Skin of body (tissue), 2 donors: ENCODE measurements around the gene UBXN1. TPM values are rescaled to one million over a fixed set of nuclear protein-coding genes. Genes with fewer than 3 reads are reported as not detected.
"Not testable (repeated sequence)": the region's sequence is repeated elsewhere in the genome, so short reads cannot be mapped to it uniquely, and the experiment has no call there.

Source experiments
- DNase-seq: peaks from one replicate; lab custom pipeline; 2025; lab: John Stamatoyannopoulos, UW
- total RNA-seq: library from RNA; depleted of rRNA; stranded (reverse); fragments of >200 nt; gene quantifications from one replicate; pipeline ENCODE4 v1.2.3, GENCODE V29; 2014

UBXN1 gene
- total RNA-seq, 1 donor from 2014 or later: 57.2 TPM

GRCh38 chr11:62708793-62709192, 29.9 kb upstream of the UBXN1 start:
- DNase-seq: no peak

- no peak for DNase-seq
Measured at GRCh38 chr11:62708392-62708791, 29.5 kb upstream of the UBXN1 start.

- DNase-seq: no peak
Measured at GRCh38 chr11:62707277-62707861, 28.5 kb upstream of the UBXN1 start, which contains the start of the genes BSCL2 and GNG3. BSCL2 (minus strand) TSS chr11:62707424; CDS start chr11:62707195, 229 bp downstream. GNG3 (plus strand) TSS chr11:62707676; CDS start chr11:62708296, 620 bp downstream.

GRCh38 chr11:62706850-62707247, 28.0 kb upstream of the UBXN1 start:
- no peak for DNase-seq

GRCh38 chr11:62705880-62706849, 27.3 kb upstream of the UBXN1 start:
- peak; percentile 88 for DNase-seq

GRCh38 chr11:62705413-62705812, 26.5 kb upstream of the UBXN1 start:
- no peak for DNase-seq

GRCh38 chr11:62703921-62704320, 25.0 kb upstream of the UBXN1 start:
- not testable (repeated sequence) for DNase-seq

- DNase-seq: no peak
Measured at GRCh38 chr11:62702246-62702645, 23.4 kb upstream of the UBXN1 start.

GRCh38 chr11:62694455-62695167, 15.7 kb upstream of the UBXN1 start:
- DNase-seq: peak; percentile 25

- not testable (repeated sequence) for DNase-seq
Measured at GRCh38 chr11:62693624-62694023, 14.8 kb upstream of the UBXN1 start.

GRCh38 chr11:62689421-62690183, 10.7 kb upstream of the UBXN1 start, which contains the start of gene LRRN4CL:
LRRN4CL (minus strand) TSS chr11:62689530; CDS start chr11:62688508, 1,022 bp downstream.
- DNase-seq: peak; percentile 93

- peak; percentile 63 for DNase-seq
Measured at GRCh38 chr11:62688491-62688890, 9.6 kb upstream of the UBXN1 start.

GRCh38 chr11:62687508-62688396, 8.9 kb upstream of the UBXN1 start:
- DNase-seq: no peak

- DNase-seq: no peak
Measured at GRCh38 chr11:62682518-62682917, 3.6 kb upstream of the UBXN1 start.

- DNase-seq: peak; percentile 76
Measured at GRCh38 chr11:62680825-62681240, 2.0 kb upstream of the UBXN1 start.

GRCh38 chr11:62678433-62678769, 472 bp downstream of the UBXN1 start:
- no peak for DNase-seq

GRCh38 chr11:62677714-62678113, 1.2 kb downstream of the UBXN1 start:
- DNase-seq: no peak

GRCh38 chr11:62677156-62677555, 1.7 kb downstream of the UBXN1 start:
- DNase-seq: no peak

- DNase-seq: no peak
Measured at GRCh38 chr11:62676698-62677097, 2.2 kb downstream of the UBXN1 start.

- DNase-seq: not testable (repeated sequence)
Measured at GRCh38 chr11:62675415-62675814, 3.5 kb downstream of the UBXN1 start.
